ENCODE measurements around the gene DEDD2.

DEDD2 gene

DNA sequence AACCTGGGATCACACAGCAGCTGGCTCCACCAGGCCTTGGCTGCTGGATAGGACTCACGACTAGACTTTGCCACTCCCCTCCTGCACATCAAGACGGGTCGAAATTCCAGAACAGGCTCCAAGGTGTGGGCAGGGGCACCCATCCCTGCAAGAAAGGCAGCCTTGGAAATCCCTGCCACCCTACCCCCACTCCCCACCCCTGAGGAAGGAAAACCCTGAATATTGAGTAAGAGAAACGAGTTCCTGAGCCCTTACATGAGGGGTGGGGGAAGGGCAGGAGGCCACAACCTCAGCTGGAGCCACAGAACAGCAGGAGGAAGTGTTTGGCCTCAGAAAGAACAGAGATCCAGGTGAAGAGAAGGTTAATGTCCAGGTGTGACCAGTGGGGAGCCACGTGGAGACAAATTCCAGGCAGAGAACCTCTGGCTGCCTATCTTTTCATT is 20.1 kb downstream of the DEDD2 start:
- no peak for DNase-seq

DNA sequence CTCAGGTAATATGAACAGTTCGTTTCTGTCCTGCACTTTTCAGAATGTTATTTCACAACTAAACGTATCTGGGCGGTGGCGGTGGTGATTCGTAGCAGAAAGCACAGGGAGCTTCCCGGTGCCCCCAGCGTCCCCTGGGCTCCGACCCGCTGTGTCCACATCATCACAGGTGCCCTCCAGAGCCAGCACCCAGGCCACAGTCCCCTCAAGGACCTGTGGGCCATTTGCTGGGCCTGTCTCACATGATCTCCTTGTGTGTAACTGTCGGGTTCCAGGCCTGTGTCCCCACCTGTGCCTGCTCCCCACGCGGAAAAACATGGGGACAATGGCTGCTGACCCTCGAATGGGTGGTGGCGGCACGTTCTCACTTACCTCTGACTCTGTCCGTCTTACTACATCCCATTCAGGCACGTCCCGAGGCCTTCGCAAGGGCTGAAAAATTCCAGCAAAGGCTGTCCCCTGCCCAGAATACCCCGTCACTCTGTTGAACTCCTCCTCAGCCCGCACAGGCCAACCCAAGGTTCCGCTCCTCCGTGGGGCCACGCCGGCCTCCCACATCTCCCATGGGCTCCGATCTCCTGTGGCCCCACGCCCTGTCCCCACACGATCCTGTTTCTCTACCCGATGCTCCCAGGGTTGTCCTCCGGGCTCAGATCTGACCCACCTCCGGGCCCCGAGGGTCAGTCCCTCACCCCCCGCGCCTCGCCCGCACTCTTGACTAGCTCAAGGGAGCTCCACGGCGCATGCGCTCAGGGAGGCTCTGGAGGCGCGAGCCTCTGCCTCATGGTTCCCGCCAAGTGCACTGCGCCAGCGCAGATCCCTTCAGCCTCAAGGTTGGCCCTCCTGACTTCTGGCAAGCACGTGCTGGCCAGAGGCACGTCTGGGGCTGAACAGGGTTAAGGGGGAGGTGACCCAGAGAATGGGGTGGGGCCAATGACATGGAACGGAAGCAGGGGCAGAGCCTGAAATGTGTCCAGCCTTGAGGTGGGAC is 21.2 kb downstream of the DEDD2 start:
- no peak for DNase-seq

DNA sequence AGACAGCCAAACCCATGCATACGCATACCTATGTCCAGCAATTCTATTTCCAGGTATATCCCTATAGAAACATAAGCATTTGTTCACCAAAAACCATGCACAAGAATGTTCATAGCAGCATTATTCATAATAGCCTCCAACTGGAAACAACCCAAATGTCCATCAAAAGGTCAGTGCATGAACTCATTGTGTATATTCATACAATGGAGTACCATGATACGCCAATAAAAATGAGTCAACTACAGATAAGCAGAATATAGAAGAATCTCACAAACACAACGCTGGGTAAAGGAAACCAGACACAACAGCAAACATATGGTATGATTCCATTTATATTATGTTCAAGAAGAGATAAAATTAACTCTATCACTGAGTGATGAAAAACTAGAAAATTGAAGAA is 23.8 kb downstream of the DEDD2 start:
- DNase-seq = no peak

DNA sequence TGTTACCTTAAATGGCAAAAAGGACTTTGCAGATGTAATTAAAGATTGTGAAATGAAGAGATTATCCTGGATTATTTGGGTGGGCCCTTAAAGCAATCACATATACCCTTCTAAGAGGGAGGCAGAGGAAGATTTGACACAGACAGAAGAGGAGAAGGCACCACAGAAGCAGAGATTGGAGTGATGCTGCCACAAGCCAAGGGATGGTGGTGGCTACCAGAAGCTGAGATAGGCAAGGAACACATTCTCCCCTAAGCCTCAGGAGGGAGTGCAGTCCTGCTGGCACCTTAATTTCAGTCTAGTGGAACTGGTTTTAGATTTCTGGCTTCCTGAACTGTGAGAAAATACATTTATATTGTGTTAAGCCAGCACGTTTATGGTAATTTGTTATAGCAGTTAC is 24.2 kb downstream of the DEDD2 start:
- DNase-seq = no peak

DNA sequence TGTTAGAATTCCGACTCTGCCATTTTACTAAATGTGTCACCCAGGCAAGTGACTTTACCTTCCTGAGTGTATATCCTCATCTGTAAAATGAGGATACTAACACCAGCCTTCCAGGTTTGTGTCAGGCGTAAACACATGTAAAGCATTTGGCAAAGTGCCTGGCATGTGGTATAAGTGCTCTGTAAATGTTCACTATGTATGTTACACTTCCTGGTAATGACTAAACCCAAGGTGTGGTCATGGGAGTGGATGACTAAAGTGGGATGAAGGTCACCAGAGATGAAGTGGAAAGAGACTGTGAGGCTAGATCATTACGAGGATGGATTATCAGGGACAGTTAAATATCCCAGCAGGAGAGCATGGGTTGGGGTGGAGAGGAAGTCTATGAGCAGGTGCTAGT is 25.6 kb downstream of the DEDD2 start:
- no peak for DNase-seq

DNA sequence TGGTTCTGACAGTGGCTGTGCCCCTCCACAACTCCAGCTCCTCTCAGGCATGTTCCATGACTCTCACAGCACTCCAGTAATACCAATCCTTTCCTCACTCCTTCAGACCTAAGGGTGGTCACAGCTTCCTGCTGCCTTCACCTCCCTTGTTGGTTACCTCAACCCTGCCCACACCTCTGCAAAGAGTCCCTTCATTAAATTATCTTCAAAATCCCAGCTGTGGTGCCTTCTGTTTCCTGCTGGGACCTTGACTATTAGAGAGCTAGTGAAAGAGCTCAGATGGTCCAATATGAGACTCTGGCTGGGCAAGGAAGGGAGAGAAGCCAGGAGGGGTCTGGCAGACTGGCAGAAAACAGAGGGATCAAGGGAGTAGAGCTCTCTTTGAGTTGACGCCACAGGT is 26.1 kb downstream of the DEDD2 start:
- DNase-seq = no peak

DNA sequence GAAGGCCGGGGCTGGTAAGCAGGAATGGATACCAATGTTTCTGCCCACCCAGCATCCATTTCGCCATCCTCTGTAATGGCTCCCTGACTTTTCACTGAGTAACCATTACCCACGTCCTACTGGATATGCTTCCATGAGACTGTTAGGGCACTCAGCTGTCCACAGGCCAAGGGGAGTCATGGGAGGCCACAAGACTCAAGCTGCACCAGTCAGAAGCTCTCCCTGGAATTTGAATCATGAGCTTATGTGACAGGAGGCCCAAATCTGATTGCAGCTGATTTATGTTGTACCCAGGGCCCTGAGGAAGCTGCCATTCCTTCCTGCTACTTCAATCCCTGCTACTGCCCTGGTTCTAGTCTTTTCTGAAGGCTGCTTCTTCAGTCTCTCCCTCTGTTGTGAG is 28.3 kb downstream of the DEDD2 start:
- no peak for DNase-seq

DNA sequence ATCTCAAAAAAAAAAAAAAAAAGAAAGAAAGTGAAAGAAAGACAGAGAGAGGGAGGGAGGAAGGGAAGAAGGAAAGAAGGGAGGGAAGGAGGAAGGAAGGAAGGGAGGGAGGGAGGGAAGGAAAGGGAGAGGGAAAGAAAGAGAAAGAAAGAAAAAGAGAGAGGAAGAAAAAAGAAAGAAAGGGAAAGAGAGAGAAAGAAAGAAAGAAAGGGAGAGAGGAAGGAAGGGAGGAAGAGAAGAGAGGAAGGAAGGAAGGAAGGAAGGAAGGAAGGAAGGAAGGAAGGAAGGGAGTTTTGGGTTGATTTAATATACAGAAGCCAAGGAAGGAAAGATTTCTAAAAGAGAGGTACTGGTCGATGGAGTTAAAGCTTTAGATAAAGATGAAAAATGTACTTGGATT is 28.8 kb downstream of the DEDD2 start:
- DNase-seq = no peak

DNA sequence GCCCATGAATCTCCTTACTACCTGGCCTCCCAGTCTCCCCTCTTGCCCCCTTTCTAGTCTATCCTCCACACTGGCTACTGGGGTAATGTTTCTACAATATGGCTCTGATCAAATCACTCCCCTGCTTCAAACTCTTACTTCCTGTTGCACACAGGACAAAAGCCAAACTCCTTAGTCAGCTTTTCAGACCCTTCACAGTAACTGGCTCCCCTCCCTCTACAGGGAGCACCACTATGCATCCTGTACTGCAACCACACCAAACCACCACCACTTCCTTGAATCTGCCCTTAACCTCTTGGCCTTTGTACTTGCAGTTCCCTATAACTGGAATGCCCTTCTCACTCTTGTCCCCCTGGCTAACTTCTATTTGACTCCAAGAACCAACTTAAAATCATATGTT is 32.2 kb downstream of the DEDD2 start:
- no peak for DNase-seq

DNA sequence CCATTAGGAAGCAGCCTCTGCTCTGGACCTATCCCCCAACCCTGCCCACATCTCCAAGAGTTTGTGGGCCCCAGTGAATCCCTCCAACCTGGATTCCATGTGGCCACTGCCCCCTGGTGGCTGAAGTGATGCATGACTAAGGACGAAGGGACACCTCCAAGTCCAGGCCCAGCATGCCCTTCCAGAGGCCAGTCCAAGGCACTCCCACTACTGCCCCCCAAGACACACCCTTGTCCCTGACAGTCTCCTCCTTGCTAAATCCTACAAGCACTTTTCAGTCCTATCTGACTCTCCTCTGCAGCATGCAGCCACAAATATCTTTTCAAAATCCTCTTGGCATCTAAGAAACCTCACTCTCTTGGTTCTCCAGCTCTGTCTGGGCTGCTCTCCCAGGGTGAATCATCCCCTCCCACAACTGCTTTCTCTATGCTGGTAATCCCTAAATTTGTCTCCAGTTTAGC is 33.0 kb downstream of the DEDD2 start:
- DNase-seq = peak; percentile 68

DNA sequence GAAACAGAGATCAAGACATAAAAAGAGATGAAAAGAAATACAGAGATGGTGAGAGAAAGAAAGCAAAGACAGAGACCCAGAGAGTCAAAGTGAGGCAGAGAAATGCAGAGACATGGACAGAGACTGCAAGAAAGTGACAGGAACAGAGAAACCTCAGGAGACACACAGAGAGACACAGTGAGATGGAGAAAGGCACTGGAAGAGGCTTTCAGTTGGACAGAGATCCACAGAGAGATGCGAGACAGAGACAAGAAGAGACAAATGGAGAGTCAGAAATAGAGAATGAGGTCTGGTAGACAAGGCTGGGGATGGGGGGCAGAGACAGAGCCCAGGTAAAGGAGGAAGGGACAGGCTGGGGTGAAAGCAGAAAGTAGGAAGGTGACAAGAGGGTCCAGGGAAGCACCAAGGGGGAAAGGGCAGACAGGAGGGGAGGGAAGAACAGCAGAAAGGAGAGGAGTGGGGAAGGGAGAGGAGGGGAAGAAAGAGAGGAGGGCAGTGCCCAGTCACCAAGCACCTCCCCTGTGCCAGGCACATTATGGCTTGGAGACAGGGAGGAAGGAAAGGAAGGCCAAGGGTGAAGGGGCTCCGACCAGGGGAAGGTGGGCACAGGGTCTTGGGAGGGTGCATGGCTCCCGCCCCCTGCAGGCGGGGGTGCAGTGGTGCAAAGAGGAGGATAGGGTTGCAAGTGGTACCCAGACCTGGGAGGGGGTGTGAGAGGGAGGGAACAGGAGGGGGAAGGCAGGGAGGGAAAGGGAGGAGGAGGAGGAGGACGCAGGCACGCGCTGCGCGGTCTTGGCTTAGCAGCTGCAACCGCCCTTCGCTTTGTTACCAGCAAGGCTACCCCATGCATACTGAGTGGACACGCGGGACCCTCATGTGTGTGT is 38.4 kb downstream of the DEDD2 start:
- DNase-seq = no peak

DNA sequence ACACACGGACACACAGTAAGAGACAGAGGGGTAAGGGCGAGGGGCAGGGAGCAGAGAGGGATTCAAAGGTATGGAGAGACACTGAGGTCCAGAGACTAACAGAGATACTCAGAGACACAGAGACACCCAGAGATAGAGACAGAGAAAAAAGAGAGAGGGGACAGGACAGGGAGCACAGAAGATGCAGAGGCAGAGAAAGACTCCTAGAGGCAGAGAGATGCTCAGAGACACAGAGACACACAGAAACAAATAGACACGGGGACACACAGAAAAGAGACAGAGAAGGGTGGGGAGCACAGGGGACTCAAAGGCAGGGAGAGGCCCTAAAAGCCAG is 39.8 kb downstream of the DEDD2 start:
- no peak for DNase-seq

DNA sequence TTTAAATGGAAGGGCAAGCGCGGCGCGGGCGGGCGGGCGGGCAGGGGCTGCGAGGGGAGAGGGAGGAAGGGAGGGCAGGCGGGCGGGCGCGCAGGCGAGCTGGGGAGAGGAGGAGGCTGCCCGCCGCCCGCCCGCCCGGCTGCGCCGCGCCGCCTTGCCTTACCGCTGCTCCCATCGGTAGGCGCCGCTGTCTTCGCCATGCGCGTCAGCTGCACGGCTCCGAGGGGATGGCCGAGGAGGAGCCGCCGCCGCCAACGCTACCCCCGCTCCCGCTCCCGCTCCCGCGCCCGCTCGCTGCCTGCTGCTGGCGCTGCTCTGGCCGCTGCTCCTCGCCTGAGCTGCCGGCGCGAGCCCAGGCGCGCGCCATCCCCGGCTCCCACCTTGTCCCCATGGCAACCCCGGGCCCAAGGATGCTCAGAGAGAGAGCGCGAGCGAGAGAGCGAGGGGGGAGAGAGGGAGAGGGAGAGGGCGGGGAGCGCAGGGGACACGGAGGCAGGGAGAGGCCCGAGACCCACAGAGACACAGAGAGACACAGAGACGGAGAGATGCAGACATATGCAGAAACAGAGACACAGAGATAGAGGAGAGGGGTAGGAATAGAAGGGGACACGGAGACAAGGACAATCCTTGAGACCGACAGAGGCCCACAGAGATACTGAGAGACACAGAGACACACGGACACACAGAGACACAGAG is 40.3 kb downstream of the DEDD2 start:
- peak; percentile 69 for DNase-seq

DNA sequence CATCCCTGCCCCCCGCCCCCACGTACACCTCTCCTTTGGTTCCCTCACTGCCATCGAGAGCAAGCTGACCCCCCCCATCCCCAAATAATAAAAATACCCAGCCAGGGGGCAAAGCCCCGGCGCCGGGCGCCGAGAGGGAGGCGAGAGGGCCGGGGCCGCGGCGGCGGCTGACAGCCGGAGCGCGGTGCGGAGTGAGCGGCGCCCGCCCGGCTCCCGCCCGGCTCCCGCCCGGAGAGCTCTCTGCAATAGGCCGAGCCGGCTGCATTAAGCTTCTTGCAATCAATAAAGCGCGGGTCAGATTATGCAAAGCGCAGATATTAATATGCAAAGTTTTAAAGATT is 40.9 kb downstream of the DEDD2 start:
- DNase-seq = no peak

DNA sequence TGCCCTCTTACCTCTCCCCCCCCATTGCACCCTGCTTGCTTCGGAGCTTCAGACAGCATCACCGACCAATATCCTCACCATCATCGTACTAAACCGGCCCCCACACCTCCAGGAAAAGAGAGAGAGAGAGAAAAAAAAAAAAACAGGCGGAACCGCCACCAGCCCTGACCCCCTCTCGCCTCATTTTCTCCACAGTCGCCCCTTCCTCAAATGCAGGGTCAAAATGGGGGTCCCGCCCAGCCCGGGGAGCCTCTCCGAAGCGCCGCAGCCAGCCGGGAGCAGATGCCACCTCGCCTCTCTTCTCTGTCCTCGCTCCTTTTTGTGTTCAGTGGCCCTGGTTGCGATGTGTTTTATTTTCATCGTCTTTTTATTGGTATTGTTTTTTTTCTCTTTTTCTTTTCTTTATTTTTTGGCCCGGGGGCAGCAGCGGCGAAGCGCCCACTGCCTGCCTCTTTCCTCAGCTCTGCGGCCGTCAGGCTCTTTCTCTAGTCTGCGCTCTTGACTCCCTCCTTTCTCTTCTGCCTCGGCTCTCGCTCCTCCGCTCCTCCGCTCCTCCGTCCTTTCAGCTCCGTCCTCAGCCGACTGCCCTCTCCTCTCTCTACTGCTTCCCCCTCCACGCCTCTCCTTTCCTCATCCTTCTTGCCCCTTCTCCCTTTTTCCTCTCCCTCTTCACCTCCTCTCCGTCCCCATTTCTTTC is 41.4 kb downstream of the DEDD2 start:
- no peak for DNase-seq

DNA sequence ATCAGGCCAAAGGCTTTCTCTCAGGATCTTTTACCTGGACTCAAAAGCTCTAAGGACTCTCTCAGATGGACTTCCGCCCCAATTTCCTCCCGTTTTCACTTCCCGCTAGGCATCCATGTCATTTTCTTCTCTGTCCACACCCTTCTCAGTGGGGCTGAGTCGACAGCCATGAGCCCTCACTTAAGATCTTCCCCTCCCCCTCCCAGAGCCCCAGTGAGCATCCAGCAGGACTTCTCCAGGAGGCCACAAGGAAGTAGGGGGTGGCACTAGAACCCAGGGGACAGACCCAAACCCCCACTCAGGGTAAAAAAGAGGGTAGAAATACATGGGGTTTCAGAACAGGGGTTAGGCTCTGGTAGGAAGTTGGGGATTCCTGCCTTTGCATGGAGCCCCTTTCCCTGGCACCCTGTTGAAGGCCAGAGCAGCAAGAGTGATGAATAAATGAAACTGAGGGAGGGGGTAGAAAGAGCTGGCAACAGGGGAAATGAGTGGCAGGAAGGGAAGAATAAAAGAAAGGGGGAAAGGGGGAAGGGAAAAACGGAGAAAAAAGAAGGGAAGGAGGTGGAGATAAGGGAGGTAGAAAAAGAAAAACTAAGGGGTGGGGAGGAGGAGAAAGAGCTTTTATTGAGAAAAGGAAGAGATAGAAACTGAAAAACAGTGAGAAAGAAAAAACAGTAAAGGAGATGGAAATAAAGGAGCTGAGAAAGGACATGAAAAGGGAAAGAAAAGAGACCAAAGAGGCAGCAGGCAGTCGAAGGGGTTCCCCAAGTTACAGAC is 42.3 kb downstream of the DEDD2 start:
- DNase-seq = no peak

DNA sequence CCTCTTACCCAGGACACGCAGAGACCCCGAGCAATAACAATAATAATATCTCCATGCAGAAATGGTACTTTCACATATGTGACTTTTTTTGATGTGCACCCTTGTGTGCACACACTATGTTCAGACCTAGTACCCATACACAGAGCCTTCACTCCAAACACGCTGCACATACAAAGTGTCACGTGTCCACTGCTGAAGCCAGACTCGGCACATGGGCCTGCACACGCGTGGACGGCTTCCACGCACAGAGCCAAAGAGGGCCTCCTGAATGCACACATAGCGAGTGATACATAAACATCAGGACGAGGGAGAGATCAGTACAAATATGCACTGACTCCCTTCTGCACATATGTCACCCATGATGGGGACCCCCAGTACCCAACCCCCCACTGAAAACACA is 43.3 kb downstream of the DEDD2 start:
- DNase-seq = no peak

DNA sequence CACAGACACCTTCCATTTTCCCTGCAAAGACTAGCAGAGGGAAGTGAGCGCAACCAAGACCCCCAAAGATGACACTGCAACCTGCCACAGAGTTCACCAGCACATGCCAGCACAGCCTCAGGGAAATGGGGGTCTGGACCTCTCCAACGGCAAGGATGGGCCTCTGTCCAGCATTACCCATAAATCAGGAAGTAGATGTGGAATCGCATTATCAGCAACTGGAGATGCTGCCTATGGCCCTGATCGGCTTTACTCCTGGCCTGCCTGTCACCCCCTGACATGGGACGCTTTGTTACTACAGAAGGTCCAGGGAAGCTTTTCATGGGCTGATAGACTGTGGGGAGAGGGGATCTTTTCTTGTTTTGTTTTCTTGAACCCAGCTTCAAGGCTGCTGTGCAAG is 43.8 kb downstream of the DEDD2 start:
- no peak for DNase-seq

DNA sequence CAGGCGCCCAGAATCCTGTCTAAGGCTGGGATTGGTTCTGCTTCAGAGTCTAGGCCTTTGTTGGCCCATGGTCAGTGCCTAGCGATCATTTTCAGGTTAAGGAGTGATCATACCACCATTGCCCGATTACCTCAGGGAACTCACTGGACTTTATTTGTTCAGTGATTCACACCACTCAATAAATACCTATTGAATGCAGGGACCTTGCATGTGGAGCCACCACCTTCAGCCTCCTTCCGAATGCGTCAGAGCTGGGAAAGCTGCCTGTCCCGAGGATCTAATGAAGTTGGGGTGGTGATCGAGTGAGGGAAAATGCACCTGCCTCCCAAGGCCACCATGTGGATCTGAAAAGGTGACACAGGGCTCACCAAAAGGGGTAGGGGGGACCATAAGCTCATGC is 45.2 kb downstream of the DEDD2 start:
- DNase-seq = no peak

DNA sequence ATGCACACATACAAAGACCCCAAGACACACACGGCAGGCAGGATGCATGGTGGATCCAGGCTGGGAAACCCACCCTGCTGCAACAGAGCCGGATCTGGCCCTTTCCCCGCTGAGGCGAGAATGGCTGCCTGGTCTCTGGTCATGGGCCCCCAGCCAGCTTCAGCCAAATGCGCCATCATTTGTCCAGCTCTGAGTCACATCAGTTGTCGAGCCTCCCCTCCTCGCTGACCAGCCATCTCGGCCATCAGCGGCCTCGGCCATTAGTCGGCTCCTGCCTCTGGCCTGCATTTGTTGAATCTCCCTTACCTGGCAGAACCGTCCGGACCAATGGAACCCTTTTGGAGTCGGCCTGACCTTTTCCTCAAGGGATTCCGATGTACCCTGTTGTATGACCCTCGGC is 46.8 kb downstream of the DEDD2 start:
- no peak for DNase-seq

DNA sequence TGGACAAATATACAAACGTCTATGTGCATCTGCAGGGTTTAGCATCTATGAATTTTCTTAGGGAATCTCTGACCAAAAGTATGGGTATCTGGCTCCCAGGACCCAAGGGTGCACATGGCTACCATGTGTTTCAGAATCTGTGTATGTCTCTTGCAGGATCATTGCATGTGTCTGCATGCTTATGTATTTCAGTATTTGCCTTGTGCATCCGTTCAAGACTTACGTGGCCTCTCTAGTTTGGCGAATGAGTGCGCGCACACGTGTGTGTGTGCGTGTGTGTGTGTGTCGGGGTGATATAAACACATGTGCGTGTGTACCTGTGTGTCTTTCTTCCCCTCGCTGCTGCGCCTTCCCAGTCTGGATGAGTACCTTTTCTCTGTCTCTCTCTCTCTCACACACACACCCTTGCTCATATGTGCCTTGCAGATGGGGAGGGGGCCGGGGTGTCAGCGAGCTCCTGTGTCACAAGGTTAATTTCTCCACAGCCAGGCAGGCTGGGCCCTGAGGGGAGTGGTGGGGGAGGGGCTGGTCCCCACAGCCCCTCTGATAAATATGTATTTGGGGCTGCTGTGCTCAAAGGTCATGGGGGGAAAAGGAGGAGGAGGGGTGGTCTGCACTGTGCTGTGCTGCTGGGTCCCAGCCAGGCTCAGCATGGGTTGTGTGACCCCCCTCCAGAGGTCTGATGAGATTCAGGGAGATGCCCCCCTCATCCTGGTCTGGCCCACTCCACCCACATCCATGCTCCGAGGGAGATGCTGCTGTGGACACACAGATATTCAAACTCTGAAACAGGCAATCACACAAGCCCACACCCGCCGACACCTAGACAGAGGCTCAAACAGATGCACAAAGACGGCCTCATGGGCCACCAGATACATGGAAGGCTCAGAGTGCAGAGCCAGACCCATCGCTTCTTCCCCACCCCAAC is 47.7 kb downstream of the DEDD2 start:
- DNase-seq = no peak
